ENCODE results near the gene DEPDC5.
"Not testable (repeated sequence)": the region's sequence is repeated elsewhere in the genome, so short reads cannot be mapped to it uniquely, and the experiment has no call there.

DNA sequence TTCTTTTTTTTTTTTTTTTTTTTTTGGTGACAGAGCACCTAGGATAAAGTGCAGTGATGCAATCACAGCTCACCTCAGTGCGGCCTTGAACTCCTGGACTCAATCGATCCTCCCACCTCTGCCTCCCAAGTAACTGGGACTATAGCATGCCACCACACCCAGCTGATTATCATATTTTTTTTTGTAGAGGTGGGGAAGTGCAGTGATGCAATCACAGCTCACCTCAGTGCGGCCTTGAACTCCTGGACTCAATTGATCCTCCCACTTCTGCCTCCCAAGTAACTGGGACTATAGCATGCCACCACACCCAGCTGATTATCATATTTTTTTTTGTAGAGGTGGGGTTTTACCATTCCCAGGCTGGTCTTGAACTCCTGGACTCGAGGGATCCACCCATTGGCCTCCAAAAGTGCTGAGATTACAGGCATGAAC is 61.6 kb downstream of the DEPDC5 start:
- TF ChIP-seq, protein P1, sequence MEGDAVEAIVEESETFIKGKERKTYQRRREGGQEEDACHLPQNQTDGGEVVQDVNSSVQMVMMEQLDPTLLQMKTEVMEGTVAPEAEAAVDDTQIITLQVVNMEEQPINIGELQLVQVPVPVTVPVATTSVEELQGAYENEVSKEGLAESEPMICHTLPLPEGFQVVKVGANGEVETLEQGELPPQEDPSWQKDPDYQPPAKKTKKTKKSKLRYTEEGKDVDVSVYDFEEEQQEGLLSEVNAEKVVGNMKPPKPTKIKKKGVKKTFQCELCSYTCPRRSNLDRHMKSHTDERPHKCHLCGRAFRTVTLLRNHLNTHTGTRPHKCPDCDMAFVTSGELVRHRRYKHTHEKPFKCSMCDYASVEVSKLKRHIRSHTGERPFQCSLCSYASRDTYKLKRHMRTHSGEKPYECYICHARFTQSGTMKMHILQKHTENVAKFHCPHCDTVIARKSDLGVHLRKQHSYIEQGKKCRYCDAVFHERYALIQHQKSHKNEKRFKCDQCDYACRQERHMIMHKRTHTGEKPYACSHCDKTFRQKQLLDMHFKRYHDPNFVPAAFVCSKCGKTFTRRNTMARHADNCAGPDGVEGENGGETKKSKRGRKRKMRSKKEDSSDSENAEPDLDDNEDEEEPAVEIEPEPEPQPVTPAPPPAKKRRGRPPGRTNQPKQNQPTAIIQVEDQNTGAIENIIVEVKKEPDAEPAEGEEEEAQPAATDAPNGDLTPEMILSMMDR (IDR thresholded peaks at IDR 0.05) = not testable (repeated sequence)
- not testable (repeated sequence) for TF ChIP-seq POLR2A (IDR thresholded peaks at IDR 0.05)
